ENCODE data around the gene PRG2.
"Not testable (repeated sequence)": the region's sequence is repeated elsewhere in the genome, so short reads cannot be mapped to it uniquely, and the experiment has no call there.

The PRG2 gene

GRCh38 chr11:57364851-57365660 lies 25.4 kb downstream of the PRG2 start:
- DNase-seq = no peak

- no peak for DNase-seq
These were observed 27.0 kb downstream of the PRG2 start for GRCh38 chr11:57363131-57364080.

- DNase-seq = no peak
These were observed 28.5 kb downstream of the PRG2 start for GRCh38 chr11:57361926-57362325.

GRCh38 chr11:57361420-57361819 lies 29.0 kb downstream of the PRG2 start:
- DNase-seq = not testable (repeated sequence)

- DNase-seq = no peak
These were observed 29.5 kb downstream of the PRG2 start for GRCh38 chr11:57360991-57361390.

GRCh38 chr11:57359896-57360690 lies 30.4 kb downstream of the PRG2 start:
- DNase-seq = no peak

GRCh38 chr11:57359396-57359795 lies 31.1 kb downstream of the PRG2 start:
- DNase-seq = no peak

- DNase-seq = no peak
These were observed 31.5 kb downstream of the PRG2 start for GRCh38 chr11:57358991-57359390.

- DNase-seq = no peak
These were observed 31.9 kb downstream of the PRG2 start for GRCh38 chr11:57358543-57358961.

- no peak for DNase-seq
These were observed 32.6 kb downstream of the PRG2 start for GRCh38 chr11:57357856-57358255.

GRCh38 chr11:57357310-57357709 lies 33.1 kb downstream of the PRG2 start:
- no peak for DNase-seq

- no peak for DNase-seq
These were observed 34.2 kb downstream of the PRG2 start for GRCh38 chr11:57356268-57356667.

GRCh38 chr11:57354699-57355098 lies 35.8 kb downstream of the PRG2 start:
- DNase-seq = no peak

GRCh38 chr11:57353852-57354251 lies 36.6 kb downstream of the PRG2 start:
- DNase-seq = no peak

- DNase-seq = no peak
These were observed 37.0 kb downstream of the PRG2 start for GRCh38 chr11:57353446-57353845.

- no peak for DNase-seq
These were observed 37.4 kb downstream of the PRG2 start for GRCh38 chr11:57353036-57353435.

- peak; percentile 58 for DNase-seq
These were observed 40.8 kb downstream of the PRG2 start for GRCh38 chr11:57349491-57350274.

GRCh38 chr11:57348636-57349313 lies 41.7 kb downstream of the PRG2 start:
- no peak for DNase-seq

GRCh38 chr11:57348052-57348451 lies 42.4 kb downstream of the PRG2 start:
- no peak for DNase-seq

- no peak for DNase-seq
These were observed 43.1 kb downstream of the PRG2 start for GRCh38 chr11:57347336-57347735.

GRCh38 chr11:57345555-57346211 lies 44.8 kb downstream of the PRG2 start:
- DNase-seq = peak; percentile 76
